Liver (tissue), 9 donors: ENCODE results near the gene GNB5. TPM values are rescaled to one million over a fixed set of nuclear protein-coding genes. Genes with fewer than 3 reads are reported as not detected.

Experiments used
- DNase-seq: peaks from one replicate; pipeline ENCODE4 v3.0.0-alpha.2; 2017; ENCODE audit warnings: low spot score
- H3K27ac ChIP-seq, 2 donors: one replicate each; pipeline ENCODE4 v1.7.0; 2013; ENCODE audit warnings: inconsistent platforms in 2 of 2, low read length in 2 of 2, control low read depth in 1 of 2, low read depth in 1 of 2, mild to moderate bottlenecking in 1 of 2
- H3K27me3 ChIP-seq, 4 donors: one replicate each; pipeline versions ENCODE4 v1.6.1 to v1.7.0; 2013; ENCODE audit warnings: low read length in 3 of 4, inconsistent platforms in 1 of 4, mild to moderate bottlenecking in 1 of 4, moderate library complexity in 1 of 4; ENCODE audit not compliant: control insufficient read depth in 4 of 4, insufficient read depth in 4 of 4
- H3K36me3 ChIP-seq, 4 donors: one replicate each; pipeline versions ENCODE4 v1.6.1 to v1.7.0; 2013; ENCODE audit warnings: low read length in 3 of 4, mild to moderate bottlenecking in 3 of 4, low read depth in 1 of 4, moderate library complexity in 1 of 4; ENCODE audit not compliant: control insufficient read depth in 4 of 4, insufficient read depth in 3 of 4
- H3K4me1 ChIP-seq, 4 donors: one replicate each; pipeline versions ENCODE4 v1.6.1 to v1.7.0; 2013; ENCODE audit warnings: low read length in 3 of 4, mild to moderate bottlenecking in 3 of 4, moderate library complexity in 1 of 4; ENCODE audit not compliant: control insufficient read depth in 4 of 4, insufficient read depth in 4 of 4
- H3K4me3 ChIP-seq, 3 donors: one replicate each; pipeline versions ENCODE4 v1.6.1 to v1.7.0; 2013; ENCODE audit warnings: low read length in 3 of 3, control low read depth in 1 of 3, low read depth in 1 of 3, mild to moderate bottlenecking in 1 of 3
- H3K9ac ChIP-seq, 2 donors: one replicate each; pipeline ENCODE4 v1.7.0; 2013; ENCODE audit warnings: low read length in 2 of 2, mild to moderate bottlenecking in 2 of 2, moderate library complexity in 2 of 2, control low read depth in 1 of 2, low read depth in 1 of 2
- H3K9me3 ChIP-seq, 4 donors: one replicate each; pipeline versions ENCODE4 v1.6.1 to v1.7.0; 2013; ENCODE audit warnings: low read length in 3 of 4; ENCODE audit not compliant: control insufficient read depth in 4 of 4
- EGR1 ChIP-seq, 2 donors: IDR thresholded peaks; 2 replicates each; pipeline ENCODE4 v1.6.1; 2016 to 2018; ENCODE audit warnings: antibody characterized with exemption in 2 of 2, low read depth in 2 of 2
- FOXA1 ChIP-seq: IDR thresholded peaks from 2 replicates; pipeline ENCODE4 v1.6.1; 2016; ENCODE audit warnings: antibody characterized with exemption
- FOXA2 ChIP-seq: IDR thresholded peaks from 2 replicates; pipeline ENCODE4 v1.6.1; 2016; ENCODE audit warnings: antibody characterized with exemption
- GABPA ChIP-seq, 2 donors: IDR thresholded peaks in 1 of 2; conservative IDR thresholded peaks in 1 of 2; 2 replicates each; pipeline ENCODE4 v1.6.1; 2016; ENCODE audit warnings: antibody characterized with exemption in 2 of 2, mild to moderate bottlenecking in 1 of 2, moderate library complexity in 1 of 2
- HNF4A ChIP-seq, 2 donors: conservative IDR thresholded peaks; 2 replicates each; pipeline ENCODE4 v1.6.1; 2016; ENCODE audit warnings: antibody characterized with exemption in 2 of 2, mild to moderate bottlenecking in 2 of 2
- HNF4G ChIP-seq: IDR thresholded peaks from 2 replicates; pipeline ENCODE4 v1.6.1; 2016; ENCODE audit warnings: antibody characterized with exemption
- JUND ChIP-seq, 2 donors: IDR thresholded peaks; 2 replicates each; pipeline ENCODE4 v1.6.1; 2016; ENCODE audit warnings: antibody characterized with exemption in 2 of 2
- NR2F2 ChIP-seq: IDR thresholded peaks from 2 replicates; pipeline ENCODE4 v1.6.1; 2016; ENCODE audit warnings: antibody characterized with exemption
- RAD21 ChIP-seq, 2 donors: IDR thresholded peaks; 2 replicates each; pipeline ENCODE4 v1.6.1; 2016; ENCODE audit warnings: antibody characterized with exemption in 2 of 2, mild to moderate bottlenecking in 2 of 2
- RXRA ChIP-seq, 2 donors: IDR thresholded peaks; 2 replicates each; pipeline ENCODE4 v1.6.1; 2017 to 2018; ENCODE audit warnings: antibody characterized with exemption in 2 of 2, mild to moderate bottlenecking in 1 of 2
- SP1 ChIP-seq: IDR thresholded peaks from 2 replicates; pipeline ENCODE4 v1.6.1; 2018; ENCODE audit warnings: antibody characterized with exemption, mild to moderate bottlenecking
- TAF1 ChIP-seq: conservative IDR thresholded peaks from 2 replicates; pipeline ENCODE4 v1.6.1; 2016; ENCODE audit warnings: antibody characterized with exemption, mild to moderate bottlenecking
- YY1 ChIP-seq: IDR thresholded peaks from 2 replicates; pipeline ENCODE4 v1.6.1; 2016; ENCODE audit warnings: antibody characterized with exemption, mild to moderate bottlenecking
- WGBS: extraction: QIAGEN DNeasy Blood & Tissue Kit; methylation state at CpG from one replicate; pipeline ENCODE4 v1.1.7; 2013; 5-methylcytosine and 5-hydroxymethylcytosine counted together
- polyA plus RNA-seq, 2 donors: library from polyadenylated mRNA; stranded (reverse) in 1 of 2; unstranded in 1 of 2; fragments of 200-250 nt in 1 of 2; fragments of >200 nt in 1 of 2; fragmentation: Nextera tagmentation in 1 of 2; extraction: Ambion mirVana in 1 of 2; gene quantifications; one replicate each; pipeline versions ENCODE4 v1.2.1 to v1.2.3, GENCODE V29; 2013 to 2015
- total RNA-seq, 2 donors: library from RNA; depleted of rRNA; stranded (reverse); fragments of >200 nt; gene quantifications; one replicate each; pipeline ENCODE4 v1.2.3, GENCODE V29; 2014
- TF ChIP-seq, protein P1 (sequence below): IDR thresholded peaks from 2 replicates; pipeline ENCODE4 v1.6.1; 2016; ENCODE audit warnings: antibody characterized with exemption
- TF ChIP-seq, protein P2 (sequence below): IDR thresholded peaks from 2 replicates; pipeline ENCODE4 v1.6.1; 2016; ENCODE audit warnings: antibody characterized with exemption
- TF ChIP-seq, protein P3 (sequence below): IDR thresholded peaks from 2 replicates; pipeline ENCODE4 v1.6.1; 2016; ENCODE audit warnings: antibody characterized with exemption
- TF ChIP-seq, protein P4 (sequence below): fragments of 150-350 bp; IDR thresholded peaks from 2 replicates; pipeline ENCODE4 v1.5.1; 2017; ENCODE audit warnings: improper control_type of control experiment, low read depth, low read length; ENCODE audit not compliant: missing input control
- TF ChIP-seq, protein P5 (sequence below): IDR thresholded peaks from 2 replicates; pipeline ENCODE4 v1.6.1; 2016; ENCODE audit warnings: antibody characterized with exemption, mild to moderate bottlenecking
- donor health status: healthy.
- donor health status: healthy.
- donor health status: healthy.
- donor health status: healthy.
- donor health status: healthy.

The GNB5 gene
- total and polyA plus RNA-seq, 4 donors = 13.7 to 19.2 (median 15.7) TPM

DNA sequence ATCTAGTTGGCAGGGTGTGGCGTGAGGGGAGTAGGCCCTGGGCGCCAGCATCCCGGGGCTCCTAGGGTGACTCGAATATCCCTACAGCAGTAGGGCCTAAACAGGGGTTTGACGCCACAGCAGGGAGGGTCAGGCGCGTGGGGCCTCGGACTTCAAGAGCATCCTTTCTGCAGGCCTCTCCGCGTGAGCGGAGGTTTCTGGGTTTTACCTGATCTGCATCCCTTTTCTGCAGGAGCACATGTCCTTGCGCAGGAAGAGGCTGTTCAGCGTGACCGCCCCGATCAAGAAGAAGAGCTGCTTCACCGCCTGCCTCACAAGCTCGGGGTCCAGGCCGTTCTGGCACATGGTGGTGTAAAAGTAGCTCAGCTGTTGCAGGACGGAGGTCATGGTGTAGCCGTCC lies 13.5 kb upstream of the GNB5 start:
- H3K4me1 ChIP-seq = peaks cover 0 to 2% (median 0%) of the 10 kb centered on the region in 4 donors
- no peaks in the 10 kb centered on the region for H3K27me3 ChIP-seq
- no peak overlapping the region for H3K27ac ChIP-seq
- DNase-seq = no peak
- 98% methylated on average over 20 of the region's 20 CpGs for WGBS
- no peak overlapping the region for H3K4me3 ChIP-seq
- no peak overlapping the region for H3K9ac ChIP-seq
- no peaks in the 10 kb centered on the region for H3K9me3 ChIP-seq
- TF ChIP-seq FOXA1 (no peak), HNF4A (conservative IDR thresholded peaks at IDR 0.05) (no peak), RXRA (IDR thresholded peaks at IDR 0.05) (no peak), RAD21 (IDR thresholded peaks at IDR 0.05) (no peak), GABPA (IDR thresholded peaks at IDR 0.05 in 1 of 2, conservative IDR thresholded peaks at IDR 0.05 in 1 of 2) (no peak), HNF4G (no peak), EGR1 (IDR thresholded peaks at IDR 0.05; ENCODE audit: low read depth in 2 of 2) (no peak), NR2F2 (no peak), FOXA2 (no peak), TAF1 (no peak), SP1 (no peak), YY1 (no peak), JUND (IDR thresholded peaks at IDR 0.05) (no peak)
- TF ChIP-seq, protein P1, sequence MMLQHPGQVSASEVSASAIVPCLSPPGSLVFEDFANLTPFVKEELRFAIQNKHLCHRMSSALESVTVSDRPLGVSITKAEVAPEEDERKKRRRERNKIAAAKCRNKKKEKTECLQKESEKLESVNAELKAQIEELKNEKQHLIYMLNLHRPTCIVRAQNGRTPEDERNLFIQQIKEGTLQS = no peak
- TF ChIP-seq, protein P2, sequence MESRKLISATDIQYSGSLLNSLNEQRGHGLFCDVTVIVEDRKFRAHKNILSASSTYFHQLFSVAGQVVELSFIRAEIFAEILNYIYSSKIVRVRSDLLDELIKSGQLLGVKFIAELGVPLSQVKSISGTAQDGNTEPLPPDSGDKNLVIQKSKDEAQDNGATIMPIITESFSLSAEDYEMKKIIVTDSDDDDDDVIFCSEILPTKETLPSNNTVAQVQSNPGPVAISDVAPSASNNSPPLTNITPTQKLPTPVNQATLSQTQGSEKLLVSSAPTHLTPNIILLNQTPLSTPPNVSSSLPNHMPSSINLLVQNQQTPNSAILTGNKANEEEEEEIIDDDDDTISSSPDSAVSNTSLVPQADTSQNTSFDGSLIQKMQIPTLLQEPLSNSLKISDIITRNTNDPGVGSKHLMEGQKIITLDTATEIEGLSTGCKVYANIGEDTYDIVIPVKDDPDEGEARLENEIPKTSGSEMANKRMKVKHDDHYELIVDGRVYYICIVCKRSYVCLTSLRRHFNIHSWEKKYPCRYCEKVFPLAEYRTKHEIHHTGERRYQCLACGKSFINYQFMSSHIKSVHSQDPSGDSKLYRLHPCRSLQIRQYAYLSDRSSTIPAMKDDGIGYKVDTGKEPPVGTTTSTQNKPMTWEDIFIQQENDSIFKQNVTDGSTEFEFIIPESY = no peak
- TF ChIP-seq, protein P3, sequence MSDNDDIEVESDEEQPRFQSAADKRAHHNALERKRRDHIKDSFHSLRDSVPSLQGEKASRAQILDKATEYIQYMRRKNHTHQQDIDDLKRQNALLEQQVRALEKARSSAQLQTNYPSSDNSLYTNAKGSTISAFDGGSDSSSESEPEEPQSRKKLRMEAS = no peak
- TF ChIP-seq, protein P4, sequence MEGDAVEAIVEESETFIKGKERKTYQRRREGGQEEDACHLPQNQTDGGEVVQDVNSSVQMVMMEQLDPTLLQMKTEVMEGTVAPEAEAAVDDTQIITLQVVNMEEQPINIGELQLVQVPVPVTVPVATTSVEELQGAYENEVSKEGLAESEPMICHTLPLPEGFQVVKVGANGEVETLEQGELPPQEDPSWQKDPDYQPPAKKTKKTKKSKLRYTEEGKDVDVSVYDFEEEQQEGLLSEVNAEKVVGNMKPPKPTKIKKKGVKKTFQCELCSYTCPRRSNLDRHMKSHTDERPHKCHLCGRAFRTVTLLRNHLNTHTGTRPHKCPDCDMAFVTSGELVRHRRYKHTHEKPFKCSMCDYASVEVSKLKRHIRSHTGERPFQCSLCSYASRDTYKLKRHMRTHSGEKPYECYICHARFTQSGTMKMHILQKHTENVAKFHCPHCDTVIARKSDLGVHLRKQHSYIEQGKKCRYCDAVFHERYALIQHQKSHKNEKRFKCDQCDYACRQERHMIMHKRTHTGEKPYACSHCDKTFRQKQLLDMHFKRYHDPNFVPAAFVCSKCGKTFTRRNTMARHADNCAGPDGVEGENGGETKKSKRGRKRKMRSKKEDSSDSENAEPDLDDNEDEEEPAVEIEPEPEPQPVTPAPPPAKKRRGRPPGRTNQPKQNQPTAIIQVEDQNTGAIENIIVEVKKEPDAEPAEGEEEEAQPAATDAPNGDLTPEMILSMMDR = no peak
- TF ChIP-seq, protein P5, sequence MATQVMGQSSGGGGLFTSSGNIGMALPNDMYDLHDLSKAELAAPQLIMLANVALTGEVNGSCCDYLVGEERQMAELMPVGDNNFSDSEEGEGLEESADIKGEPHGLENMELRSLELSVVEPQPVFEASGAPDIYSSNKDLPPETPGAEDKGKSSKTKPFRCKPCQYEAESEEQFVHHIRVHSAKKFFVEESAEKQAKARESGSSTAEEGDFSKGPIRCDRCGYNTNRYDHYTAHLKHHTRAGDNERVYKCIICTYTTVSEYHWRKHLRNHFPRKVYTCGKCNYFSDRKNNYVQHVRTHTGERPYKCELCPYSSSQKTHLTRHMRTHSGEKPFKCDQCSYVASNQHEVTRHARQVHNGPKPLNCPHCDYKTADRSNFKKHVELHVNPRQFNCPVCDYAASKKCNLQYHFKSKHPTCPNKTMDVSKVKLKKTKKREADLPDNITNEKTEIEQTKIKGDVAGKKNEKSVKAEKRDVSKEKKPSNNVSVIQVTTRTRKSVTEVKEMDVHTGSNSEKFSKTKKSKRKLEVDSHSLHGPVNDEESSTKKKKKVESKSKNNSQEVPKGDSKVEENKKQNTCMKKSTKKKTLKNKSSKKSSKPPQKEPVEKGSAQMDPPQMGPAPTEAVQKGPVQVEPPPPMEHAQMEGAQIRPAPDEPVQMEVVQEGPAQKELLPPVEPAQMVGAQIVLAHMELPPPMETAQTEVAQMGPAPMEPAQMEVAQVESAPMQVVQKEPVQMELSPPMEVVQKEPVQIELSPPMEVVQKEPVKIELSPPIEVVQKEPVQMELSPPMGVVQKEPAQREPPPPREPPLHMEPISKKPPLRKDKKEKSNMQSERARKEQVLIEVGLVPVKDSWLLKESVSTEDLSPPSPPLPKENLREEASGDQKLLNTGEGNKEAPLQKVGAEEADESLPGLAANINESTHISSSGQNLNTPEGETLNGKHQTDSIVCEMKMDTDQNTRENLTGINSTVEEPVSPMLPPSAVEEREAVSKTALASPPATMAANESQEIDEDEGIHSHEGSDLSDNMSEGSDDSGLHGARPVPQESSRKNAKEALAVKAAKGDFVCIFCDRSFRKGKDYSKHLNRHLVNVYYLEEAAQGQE = no peak
- H3K36me3 ChIP-seq = peaks cover 0 to 10% (median 4%) of the 10 kb centered on the region in 4 donors
